Activated T-cell treated with anti-CD3 and anti-CD28 coated beads for 48 hours (primary cell): Measurements from ENCODE around the gene SLC8B1.

ENCODE experiments used
- DNase-seq: peaks from one replicate; pipeline ENCODE4 v3.0.0-alpha.2; 2020; ENCODE audit warnings: low read depth

Gene SLC8B1

DNA sequence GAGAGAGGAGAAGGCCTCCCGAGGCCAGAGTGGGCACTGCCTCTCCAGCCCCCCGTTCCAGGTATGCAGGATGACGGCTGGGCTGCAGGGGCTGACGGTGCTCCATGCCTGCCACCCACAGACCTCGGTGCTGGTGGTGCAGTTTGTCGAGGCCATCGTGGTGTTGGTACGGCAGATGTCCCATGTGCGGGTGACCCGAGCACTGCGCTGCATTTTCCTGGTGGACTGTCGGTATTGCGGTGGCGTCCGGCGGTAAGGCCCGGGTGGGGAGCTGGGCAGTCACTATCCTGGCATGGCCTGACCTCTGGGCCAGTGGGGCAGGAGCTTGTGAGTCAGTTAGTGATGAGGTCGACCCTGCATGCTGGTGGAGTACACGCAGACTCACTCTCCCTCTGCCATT, 66.3 kb downstream of the SLC8B1 start:
- DNase-seq, result no peak

DNA sequence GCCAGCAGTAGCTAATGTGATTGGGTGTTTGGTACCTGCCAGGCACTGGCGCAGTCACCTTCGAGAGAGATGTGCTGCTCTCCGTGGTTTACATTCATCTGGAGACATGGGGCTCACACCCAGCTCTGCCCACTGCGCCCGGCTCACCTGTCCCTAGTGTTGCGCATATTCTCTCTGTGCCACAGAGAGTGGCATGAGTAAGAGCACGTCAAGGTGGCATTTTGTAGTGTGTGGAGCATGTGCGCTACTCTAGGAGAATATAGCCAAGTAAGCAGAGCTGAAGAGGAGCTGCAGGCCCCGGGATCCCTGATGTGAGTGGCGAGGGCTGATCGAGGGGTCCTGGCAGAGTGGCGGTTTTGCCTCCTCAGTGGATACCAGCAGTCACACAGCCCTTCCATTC, 66.8 kb downstream of the SLC8B1 start:
- no peak for DNase-seq

DNA sequence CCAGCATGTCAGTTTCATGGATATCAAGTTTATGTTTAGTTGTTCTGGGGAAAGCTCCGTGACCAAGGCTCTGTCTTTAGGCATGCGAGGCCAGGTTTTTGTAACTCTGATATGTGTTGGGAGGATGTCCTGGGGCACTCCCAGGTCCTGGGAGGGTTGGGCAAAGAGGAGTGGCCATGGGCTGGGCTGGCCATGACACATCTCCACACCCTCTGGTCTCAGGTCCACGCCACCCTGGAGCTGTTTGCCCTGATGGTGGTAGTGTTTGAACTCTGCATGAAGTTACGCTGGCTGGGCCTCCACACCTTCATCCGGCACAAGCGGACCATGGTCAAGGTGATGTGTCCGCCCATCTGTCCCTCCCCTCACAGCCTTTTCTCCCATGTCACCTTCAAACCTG, 67.3 kb downstream of the SLC8B1 start:
- no peak for DNase-seq

DNA sequence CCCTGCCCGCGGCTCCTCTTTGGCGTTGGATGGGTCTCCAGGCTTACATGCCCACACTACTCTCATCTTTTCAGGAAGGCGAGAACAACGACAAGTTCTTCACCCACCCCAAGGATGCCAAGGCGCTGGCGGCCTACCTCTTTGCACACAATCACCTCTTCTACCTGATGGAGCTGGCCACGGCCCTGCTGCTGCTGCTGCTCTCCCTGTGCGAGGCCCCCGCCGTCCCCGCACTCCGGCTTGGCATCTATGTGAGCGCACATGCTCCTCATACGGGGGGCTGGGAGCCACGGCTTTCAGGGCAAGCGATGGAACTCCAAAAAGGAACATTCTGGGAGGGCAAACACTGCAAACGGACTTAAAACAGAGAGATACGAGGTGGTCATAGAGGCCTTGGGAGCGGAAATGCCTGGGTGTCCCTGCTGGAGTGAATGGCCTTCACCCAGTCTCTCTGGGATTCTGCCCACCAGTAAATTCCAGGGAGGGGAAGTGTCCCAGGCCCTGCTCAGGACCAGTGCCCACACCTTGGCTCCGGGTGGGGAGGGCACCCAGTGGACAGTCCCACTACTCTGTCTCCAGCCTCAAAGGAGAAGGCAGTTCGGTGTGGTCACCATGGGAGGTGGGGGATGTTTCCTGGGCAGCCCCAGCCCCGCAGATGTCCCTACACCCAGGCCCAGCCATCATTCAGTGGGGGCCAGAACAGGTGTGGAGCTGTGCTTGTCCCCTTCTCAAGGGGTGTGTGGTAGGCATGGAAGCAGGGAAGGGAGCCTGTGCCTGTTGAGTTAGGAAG, 68.6 kb downstream of the SLC8B1 start:
- DNase-seq, result no peak

DNA sequence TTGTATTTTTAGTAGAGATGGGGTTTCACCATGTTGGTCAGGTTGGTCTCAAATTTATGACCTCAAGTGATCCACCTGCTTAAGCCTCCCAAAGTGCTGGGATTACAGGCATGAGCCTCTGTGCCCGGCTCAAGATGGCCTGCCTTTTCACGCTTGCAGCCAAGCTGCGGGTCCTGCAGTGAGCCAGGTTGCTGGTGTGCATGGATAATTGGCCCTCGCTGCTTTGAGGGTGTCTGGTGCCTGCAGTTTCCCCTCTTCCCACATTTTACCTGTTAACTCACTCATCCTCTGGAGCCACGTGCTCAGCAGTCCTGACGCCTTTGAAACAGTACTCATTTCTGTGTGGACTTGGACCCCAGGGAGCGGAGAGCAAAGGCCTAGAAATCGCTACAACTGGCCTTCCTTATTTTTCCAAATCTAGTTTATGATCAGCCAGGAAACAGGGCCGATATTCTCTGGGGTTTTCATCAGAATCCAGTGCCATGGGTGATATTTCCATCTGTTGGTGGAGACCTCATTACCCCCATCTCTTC, 71.4 kb downstream of the SLC8B1 start:
- DNase-seq, result no peak

DNA sequence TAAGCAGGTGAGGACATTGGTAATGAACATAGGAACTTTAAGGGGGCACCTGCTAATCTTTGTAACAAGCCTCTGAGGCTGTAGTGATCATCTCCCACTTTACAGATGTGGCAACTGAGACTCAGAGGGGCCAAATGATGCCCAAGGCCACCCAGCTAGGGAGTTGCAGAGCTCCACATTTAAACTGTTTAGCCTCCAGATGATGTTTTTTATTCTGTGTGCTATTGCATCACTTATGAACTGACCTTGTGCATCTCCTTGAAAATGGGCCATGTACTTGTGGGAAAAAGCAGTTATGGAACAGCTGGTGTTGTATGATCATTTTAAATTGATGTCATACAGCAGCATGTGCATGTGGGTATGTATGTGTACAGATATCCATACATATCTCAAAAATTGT, 72.2 kb downstream of the SLC8B1 start:
- DNase-seq, result no peak

DNA sequence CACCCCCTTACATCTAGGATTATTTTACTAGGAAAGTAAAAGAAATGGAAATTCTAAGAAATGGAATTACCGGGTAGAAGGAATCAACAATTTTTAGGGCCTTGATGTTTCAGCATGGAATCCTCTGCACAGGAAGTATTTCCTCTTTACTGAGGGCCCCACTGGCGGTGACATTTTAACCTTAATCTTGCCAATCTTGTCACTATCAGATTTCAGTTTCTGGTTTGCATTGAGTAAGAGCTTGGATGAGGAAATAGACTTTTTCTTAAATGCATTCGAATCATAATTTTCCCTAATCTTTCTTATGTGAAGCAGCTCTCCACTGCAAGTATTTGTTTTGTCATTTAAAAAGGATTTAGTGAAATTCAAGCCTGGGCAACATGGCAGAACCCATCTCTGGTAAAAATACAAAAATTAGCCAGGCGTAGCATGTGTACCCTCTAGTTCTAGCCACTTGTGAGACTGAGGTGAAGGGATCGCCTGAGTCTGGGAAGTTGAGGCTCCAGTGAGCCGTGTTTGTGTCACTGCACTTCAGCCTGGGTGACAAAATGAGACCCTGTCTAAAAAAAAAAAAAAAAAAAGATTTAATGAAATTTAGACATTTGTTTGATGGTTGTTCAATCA, 73.0 kb downstream of the SLC8B1 start:
- DNase-seq, result peak; percentile 14

DNA sequence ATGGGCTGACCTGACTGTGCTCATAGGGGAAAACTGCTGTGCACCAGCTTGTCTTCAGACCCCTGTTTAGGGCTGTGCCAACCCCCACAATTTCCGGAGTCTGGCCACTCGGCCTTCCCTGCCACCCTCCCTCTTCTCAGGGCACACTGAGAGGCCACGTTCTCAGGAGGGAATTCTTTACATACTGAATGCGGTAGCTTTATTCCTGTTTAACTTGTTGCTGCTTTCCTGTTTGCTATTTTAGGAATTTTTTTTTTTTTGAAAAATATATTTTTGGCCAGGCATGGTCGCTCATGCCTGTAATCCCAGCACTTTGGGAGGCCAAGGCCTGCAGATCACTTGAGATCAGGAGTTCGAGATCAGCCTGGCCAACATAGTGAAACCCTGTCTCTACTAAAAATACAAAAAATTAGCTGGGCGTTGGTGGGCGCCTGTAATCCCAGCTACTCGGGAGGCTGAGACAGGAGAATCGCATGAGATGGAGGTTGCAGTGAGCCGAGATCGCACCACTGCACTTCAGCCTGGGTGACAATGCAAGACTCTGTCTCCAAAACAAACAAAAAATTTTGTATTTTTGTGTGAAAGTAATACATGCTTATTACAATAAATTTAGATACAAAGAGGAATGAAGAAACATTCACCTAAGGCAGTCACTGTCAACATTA, 74.1 kb downstream of the SLC8B1 start:
- DNase-seq, result no peak

DNA sequence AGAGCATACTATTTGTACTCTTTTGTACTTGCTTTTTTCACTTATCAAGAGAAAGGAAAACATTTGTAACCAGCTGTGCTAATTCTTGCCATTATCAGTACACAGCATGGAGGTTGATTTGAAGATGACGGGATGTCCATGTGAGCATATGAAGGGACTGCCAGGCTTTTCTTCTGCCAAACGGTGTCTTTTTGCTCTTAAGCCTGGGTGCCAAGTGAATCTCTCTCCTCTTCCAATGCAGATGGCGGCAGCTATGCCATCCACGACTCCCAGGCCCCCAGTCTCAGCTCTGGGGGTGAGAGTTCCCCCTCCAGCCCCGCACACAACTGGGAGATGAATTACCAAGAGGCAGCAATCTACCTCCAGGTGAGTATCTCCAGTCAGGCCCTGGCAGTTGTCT, 74.8 kb downstream of the SLC8B1 start:
- no peak for DNase-seq

DNA sequence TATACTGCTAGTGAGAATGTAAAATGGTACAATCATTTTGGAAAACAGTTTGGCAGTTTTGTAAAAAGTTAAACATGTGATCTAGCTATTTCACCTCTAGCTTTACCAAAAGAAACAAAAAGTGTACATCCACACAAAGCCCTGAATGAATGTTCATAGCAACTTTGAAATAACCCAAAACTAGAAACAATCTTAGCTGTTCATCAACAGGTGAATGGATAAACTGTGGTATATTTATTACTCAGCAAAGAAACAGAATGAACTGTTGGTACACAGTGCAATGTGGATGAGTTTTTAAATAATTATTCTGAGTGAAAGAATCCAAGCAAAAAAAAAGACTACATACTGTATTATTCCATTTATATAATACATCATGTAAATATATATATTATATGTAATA, 77.3 kb downstream of the SLC8B1 start:
- DNase-seq, result no peak

DNA sequence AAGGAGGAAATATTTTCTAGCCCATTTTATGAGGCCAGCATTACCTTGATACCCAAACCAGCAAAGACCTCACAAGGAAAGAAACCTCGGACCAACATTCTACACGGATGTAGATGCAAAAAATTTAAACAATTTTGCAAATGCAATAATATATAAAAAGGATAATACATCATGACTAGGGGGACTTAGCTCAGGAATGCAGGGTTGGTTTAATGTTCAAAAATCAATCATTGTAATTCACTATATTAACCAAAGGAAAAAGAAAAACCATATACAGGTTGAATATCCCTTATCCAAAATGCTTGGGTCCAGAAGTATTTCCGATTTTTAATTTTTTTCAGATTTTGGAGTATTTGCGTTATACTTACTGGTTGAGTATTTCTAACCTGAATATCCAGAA, 80.6 kb downstream of the SLC8B1 start:
- DNase-seq, result no peak

DNA sequence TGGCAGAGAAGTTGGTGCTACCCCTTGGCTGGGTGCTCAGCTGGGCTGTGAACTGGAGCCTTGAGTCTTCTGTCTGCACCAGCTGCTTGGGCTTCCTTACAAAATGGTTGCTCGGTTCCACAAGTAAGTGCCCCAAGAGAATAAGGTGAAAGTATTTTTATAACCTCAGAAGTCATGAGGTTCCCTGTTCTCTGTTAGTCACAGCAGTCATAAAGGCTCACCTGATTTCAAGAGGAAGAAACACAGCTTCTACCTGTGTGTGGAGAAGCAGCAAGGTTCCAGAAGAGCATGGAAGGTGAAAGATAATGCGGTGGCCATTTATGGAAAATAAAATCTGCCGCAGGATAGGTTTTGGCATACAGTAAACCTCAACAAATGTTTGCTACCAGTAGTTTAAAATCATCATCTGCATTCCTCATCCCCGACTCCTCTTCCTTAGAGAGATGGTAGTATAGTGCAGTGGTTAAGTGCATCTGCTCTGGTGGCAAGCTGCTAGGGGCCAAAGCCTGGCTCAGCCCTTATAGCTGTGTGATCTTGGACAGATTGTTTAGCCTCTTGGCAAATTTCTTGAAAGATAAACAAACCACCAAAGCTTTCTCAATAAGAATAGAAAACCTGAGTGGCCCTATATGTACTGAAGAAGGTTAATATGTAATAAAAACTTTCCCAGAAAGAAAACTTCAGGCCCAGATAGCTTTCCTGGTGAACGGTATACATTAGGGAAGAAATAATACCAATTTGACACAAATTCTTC, 81.2 kb downstream of the SLC8B1 start:
- DNase-seq, result no peak

DNA sequence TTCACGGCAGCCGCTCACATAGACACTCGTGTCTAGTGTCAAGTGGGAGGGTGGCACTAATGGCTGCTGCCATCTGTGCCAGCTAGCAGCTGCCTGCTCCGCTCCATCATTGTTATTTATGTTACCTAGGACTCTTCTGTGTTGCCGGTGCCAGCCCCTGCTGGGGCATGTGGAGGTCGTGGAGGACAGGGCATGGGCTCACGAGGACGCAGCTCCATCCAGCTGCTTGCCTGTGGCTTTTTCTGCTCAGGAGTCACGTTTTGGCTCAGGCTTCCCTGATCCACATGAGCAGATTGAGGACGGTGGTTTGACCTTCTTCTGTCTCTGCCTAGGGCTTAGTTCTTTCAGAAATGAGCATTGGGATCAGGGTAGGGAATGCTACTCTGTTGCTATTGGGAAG, 82.4 kb downstream of the SLC8B1 start:
- DNase-seq, result no peak

DNA sequence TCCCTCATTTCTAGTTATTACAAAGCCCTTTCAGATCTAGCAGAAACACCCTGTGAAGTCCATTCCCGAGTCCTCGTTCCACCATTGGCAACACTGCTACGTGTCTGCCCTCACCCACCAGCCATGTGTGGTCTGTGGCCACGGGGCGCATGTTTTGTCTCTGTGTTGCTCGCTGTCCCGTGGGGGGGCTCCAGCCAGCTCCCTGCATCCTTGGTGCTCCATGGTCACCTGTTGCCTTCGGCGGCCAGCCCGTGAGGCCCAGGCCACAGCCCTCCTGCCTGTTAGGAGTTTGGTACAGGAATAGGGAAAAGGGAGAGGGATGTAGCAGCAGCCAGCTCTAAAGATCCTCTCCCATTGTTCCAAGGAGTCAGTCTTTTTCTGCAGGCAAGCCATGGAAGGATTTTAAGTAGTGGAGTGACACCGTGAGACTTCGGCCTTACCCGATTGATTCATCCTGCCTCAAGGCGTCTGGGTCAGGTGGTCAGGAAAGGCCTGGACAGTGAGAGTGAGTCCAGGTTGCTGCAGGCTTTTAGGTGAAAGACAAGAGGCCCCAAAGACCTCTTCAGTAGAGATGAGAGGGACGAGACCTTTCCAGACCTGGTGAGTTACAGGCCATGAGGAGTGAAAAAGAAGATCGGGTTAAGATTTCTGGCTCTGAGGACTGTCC, 83.4 kb downstream of the SLC8B1 start:
- DNase-seq, result no peak

DNA sequence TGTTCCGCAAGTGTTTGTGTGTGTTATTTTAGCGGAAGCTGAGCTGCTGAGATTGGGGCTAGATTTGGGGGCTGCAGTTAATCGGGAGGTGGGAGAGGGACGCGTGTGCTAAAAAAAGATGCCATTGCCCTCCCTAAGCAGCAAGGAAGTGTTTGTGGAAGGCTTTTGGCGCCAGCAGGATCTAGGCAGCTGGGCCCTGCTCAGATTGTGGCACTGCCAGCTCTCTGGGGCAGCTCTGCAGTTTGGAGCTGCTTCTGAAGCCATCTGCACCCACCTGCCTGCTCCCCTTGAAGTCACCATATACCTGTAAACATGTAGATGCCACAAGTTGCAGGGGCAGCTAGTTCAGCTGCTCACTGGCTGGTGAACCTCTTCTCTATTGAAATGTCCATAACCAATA, 84.9 kb downstream of the SLC8B1 start:
- DNase-seq, result no peak

DNA sequence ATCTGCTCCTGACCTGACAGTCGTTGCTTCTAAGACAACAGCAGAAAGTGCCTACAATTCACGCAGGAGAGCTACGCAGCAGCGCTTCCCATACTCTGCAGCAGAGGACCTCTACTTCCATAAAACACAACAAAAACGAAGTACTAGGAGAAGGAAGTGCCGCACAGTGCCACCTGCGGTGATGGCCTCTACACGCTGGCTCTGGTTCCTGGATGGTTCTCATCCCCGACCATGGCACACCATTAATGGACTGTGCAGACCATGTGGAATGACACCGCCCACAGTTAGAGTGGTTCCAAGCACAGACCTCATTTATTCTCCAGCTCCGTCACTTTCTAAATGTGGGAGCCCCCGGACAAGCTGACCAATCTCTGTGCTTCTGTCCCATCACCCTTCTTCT, 85.4 kb downstream of the SLC8B1 start:
- no peak for DNase-seq

DNA sequence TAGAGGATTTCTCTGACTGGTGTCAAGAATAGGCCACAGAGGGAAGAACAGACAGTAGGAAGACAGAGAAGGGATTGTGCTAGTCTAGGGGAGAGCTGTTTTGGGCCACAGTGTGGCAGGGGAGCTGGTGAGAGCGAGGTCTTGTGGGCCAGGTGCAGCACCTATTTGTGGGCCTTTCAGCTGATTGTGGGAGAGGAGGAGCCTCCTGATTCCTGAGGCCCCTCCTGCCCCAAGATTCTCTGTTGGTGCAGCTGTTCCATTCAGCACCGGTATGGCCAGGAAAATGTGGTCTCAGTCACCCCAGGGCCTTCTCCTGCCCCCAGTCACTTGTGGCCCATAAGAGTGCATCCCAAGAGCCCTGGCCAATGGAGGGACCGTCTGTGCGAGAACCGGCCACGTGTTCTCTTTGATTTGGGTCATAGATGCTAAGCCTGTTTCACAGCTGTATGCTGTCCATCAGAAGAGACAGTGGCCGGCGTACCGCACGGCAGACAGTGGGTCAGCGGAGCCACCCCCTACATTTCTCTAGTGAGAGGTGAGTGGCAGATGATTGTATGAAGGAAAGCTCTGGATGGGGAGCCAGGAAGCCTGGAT, 86.0 kb downstream of the SLC8B1 start:
- no peak for DNase-seq
